T-helper 1 cell treated with Interleukin-12 subunit alpha and Interleukin-12 subunit beta and Interleukin-4 antibody, amounts not matched to agents 30 μg/mL and 1 μg/mL, for 36 hours (primary cell): ENCODE measurements around the gene PPA2.
"Not testable (repeated sequence)": the region's sequence is repeated elsewhere in the genome, so short reads cannot be mapped to it uniquely, and the experiment has no call there.

ENCODE experiments used
- H3K27ac Mint-ChIP-seq: one replicate; pipeline ENCODE4 v1.8.0; 2021; ENCODE audit warnings: mild to moderate bottlenecking, mixed read lengths
- H3K27me3 Mint-ChIP-seq: one replicate; pipeline ENCODE4 v1.8.0; 2021; ENCODE audit warnings: low read depth, mixed read lengths
- H3K36me3 Mint-ChIP-seq: one replicate; pipeline ENCODE4 v1.8.0; 2021; ENCODE audit warnings: low read depth, mixed read lengths
- H3K4me1 Mint-ChIP-seq: one replicate; pipeline ENCODE4 v1.8.0; 2021; ENCODE audit warnings: low read depth, mixed read lengths
- H3K4me3 Mint-ChIP-seq: one replicate; pipeline ENCODE4 v1.8.0; 2021; ENCODE audit warnings: mild to moderate bottlenecking, moderate library complexity, mixed read lengths
- H3K9me3 Mint-ChIP-seq: one replicate; pipeline ENCODE4 v1.8.0; 2021; ENCODE audit warnings: mixed read lengths

Gene PPA2

DNA sequence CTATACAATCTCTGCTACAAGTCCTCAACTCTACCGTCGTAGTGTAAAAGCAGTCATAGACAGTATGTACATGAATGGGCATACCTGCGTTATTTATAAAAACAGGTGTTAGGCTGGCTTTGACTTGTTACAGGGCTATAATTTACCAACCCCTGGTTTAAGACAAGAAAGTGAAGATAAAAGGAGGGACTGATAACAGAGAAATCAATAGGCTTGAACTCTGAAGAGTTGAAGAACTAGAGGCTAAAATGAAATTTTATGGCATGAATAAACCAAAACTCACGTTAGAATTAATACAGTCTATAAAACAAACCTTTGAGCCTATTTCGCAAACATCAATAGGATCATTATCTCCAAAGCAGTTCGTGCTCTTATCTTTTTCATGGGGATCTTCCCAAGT is 36.2 kb downstream of the PPA2 start:
- no peaks in the 10 kb centered on the region for H3K27me3 Mint-ChIP-seq
- no peaks in the 10 kb centered on the region for H3K4me1 Mint-ChIP-seq

DNA sequence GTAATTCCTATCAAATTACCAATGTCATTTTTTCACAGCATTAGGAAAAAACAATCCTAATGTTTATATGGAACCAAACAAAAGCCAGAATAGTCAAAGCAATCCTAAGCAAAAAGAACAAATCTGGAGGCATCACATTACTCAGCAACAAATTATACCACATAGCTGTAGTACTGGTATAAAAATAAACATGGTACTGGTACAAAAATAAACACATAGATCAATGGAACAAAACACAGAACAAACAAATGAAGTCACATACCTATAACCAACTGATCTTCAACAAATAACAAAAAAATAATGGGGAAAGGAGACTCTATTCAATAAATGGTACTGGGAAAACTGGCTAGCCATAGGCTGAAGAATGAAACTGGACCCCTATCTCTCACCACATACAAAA is 37.4 kb downstream of the PPA2 start:
- H3K4me1 Mint-ChIP-seq, result no peaks in the 10 kb centered on the region
- no peak overlapping the region for H3K27ac Mint-ChIP-seq
- peaks cover 58% of the 10 kb centered on the region for H3K36me3 Mint-ChIP-seq
- H3K4me3 Mint-ChIP-seq, result no peak overlapping the region
- peaks cover 26% of the 10 kb centered on the region for H3K9me3 Mint-ChIP-seq
- no peaks in the 10 kb centered on the region for H3K27me3 Mint-ChIP-seq

More for the DNA sequence above, 36.2 kb downstream of the PPA2 start:
- no peak overlapping the region for H3K4me3 Mint-ChIP-seq
- peaks cover 57% of the 10 kb centered on the region for H3K36me3 Mint-ChIP-seq
- H3K9me3 Mint-ChIP-seq, result peaks cover 26% of the 10 kb centered on the region
- H3K27ac Mint-ChIP-seq, result no peak overlapping the region

DNA sequence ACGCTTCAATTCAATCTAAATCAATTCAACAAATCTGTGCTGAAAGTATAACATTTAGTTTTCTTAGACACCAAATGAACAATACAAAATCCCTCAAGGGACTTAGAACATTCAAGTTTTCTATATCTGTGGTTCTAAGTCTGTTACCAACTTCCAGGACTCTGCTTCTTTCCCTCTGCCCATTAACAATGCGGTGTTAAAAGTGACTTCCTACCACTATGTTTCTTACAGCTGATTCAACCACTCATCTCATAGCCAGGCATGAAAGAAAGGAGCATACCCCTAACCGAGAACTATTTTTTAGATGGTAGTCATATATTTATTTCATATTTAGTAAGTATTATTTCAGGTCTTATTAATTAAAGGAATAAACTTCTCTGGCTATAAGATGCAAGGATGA is 38.9 kb downstream of the PPA2 start:
- Mint-ChIP-seq H3K27ac (no peak overlapping the region), H3K4me1 (no peaks in the 10 kb centered on the region), H3K4me3 (no peak overlapping the region), H3K9me3 (peaks cover 26% of the 10 kb centered on the region), H3K27me3 (no peaks in the 10 kb centered on the region), H3K36me3 (peaks cover 57% of the 10 kb centered on the region)

GRCh38 chr4:105433421-105433820 is 40.4 kb downstream of the PPA2 start:
- Mint-ChIP-seq H3K9me3 (peaks cover 26% of the 10 kb centered on the region), H3K36me3 (peaks cover 54% of the 10 kb centered on the region), H3K27ac (no peak overlapping the region)

DNA sequence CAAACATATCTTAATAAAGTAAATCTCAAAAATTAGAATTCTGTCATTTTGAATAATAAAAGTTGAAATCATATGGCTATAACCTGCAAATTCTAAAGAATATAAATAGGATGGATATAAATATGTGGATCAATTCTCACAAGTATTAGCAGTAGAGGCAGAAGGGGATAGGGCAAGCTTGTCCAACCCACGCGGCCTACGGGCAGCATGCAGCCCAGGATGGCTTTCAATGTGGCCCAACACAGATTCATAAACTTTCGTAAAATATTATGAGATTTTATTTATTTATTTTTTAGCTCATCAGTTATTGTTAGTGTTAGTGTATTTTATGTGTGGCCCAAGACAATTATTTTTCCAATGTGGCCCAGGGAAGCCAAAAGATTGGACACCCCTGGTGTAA is 41.4 kb downstream of the PPA2 start:
- Mint-ChIP-seq H3K4me3 (no peak overlapping the region), H3K9me3 (peaks cover 32% of the 10 kb centered on the region), H3K27ac (no peak overlapping the region), H3K36me3 (peaks cover 59% of the 10 kb centered on the region), H3K4me1 (no peaks in the 10 kb centered on the region), H3K27me3 (no peaks in the 10 kb centered on the region)

More at GRCh38 chr4:105433421-105433820, 40.4 kb downstream of the PPA2 start:
- H3K27me3 Mint-ChIP-seq, result no peaks in the 10 kb centered on the region
- H3K4me1 Mint-ChIP-seq, result no peaks in the 10 kb centered on the region
- H3K4me3 Mint-ChIP-seq, result no peak overlapping the region

DNA sequence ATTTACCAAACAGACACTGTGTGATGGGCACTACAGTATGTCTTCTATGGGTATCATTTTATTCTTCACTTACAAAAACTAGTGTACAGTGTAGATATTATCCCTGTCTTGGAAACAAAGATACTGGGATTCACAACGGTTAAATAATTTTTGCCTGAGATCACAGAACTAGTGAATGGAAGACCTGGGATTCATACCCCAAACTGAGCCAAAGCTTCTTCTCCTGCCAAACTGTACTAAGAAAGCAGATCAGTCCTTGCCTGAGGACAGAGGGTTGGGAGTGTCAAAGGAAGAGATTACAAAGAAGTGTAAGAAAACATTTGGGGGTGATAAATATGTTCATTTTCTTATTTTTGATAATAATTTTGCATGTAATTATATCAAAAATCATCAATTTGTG is 43.1 kb downstream of the PPA2 start:
- H3K27ac Mint-ChIP-seq, result no peak overlapping the region
- H3K27me3 Mint-ChIP-seq, result no peaks in the 10 kb centered on the region
- H3K4me3 Mint-ChIP-seq, result no peak overlapping the region

GRCh38 chr4:105426187-105426897 is 47.5 kb downstream of the PPA2 start:
- H3K27ac Mint-ChIP-seq, result no peak overlapping the region
- H3K9me3 Mint-ChIP-seq, result peaks cover 24% of the 10 kb centered on the region
- no peak overlapping the region for H3K4me3 Mint-ChIP-seq

More for the DNA sequence above, 43.1 kb downstream of the PPA2 start:
- Mint-ChIP-seq H3K4me1 (peaks cover 1% of the 10 kb centered on the region), H3K36me3 (peaks cover 57% of the 10 kb centered on the region), H3K9me3 (peaks cover 24% of the 10 kb centered on the region)

GRCh38 chr4:105422207-105422920 is 51.5 kb downstream of the PPA2 start:
- H3K27ac Mint-ChIP-seq, result no peak overlapping the region
- H3K4me1 Mint-ChIP-seq, result peaks cover 7% of the 10 kb centered on the region
- H3K4me3 Mint-ChIP-seq, result no peak overlapping the region
- H3K36me3 Mint-ChIP-seq, result peaks cover 41% of the 10 kb centered on the region
- no peaks in the 10 kb centered on the region for H3K27me3 Mint-ChIP-seq
- peaks cover 17% of the 10 kb centered on the region for H3K9me3 Mint-ChIP-seq

More at GRCh38 chr4:105426187-105426897, 47.5 kb downstream of the PPA2 start:
- peaks cover 54% of the 10 kb centered on the region for H3K36me3 Mint-ChIP-seq
- H3K4me1 Mint-ChIP-seq, result peaks cover 4% of the 10 kb centered on the region
- no peaks in the 10 kb centered on the region for H3K27me3 Mint-ChIP-seq

DNA sequence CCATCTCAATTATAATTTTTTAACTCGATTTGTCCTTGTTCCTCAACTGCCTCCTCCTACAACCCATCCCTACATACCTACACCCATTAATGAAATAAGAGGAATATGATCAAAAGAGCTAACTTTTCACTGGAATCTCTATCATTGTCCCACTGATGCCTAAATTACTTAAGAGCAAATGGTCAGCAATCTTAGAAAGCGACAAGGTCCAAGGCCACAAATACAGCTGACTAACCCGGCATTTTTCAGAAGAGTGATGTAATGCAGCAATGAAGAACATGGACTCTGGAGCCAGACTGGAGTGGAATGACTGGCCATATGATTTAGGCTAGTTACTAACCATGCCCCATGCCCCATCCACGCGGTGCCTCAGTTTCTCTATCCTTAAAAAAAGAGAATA is 56.2 kb downstream of the PPA2 start:
- Mint-ChIP-seq H3K36me3 (peaks cover 8% of the 10 kb centered on the region), H3K4me3 (no peak overlapping the region), H3K9me3 (peaks cover under 1% of the 10 kb centered on the region), H3K27ac (no peak overlapping the region), H3K27me3 (no peaks in the 10 kb centered on the region), H3K4me1 (peaks cover 3% of the 10 kb centered on the region)

DNA sequence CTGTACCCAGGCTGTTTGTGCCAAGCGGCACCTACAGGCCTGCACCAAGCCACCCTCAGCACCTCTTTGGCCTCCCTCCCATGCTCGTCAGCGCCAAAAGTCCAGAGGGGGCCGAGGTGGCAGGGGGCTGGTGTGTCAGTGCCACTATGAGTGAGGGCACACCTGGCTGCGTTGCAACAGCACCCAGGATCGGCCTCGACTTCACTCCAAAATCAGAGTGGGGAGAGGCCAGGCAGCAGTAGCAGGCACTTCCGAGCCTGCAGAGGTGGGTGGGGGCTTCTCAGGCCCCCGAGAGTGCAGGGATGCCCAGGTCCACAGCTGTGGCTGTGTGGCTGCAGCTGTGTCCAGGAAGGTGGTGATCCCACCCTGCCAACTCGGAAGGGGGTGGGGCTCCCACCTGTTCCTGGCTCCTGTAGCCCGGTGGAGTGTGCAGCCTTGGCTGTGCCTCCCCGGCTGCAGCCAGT is 58.5 kb downstream of the PPA2 start:
- Mint-ChIP-seq H3K27me3 (no peaks in the 10 kb centered on the region), H3K27ac (no peak overlapping the region), H3K36me3 (peaks cover 25% of the 10 kb centered on the region), H3K4me1 (no peaks in the 10 kb centered on the region), H3K9me3 (peaks cover 14% of the 10 kb centered on the region), H3K4me3 (no peak overlapping the region)

- peaks cover 32% of the 10 kb centered on the region for H3K36me3 Mint-ChIP-seq
- H3K27ac Mint-ChIP-seq, result no peak overlapping the region
- H3K9me3 Mint-ChIP-seq, result peaks cover 14% of the 10 kb centered on the region
- no peak overlapping the region for H3K4me3 Mint-ChIP-seq
- no peaks in the 10 kb centered on the region for H3K4me1 Mint-ChIP-seq
- H3K27me3 Mint-ChIP-seq, result no peaks in the 10 kb centered on the region
These were observed 59.5 kb downstream of the PPA2 start for GRCh38 chr4:105414316-105414715.

DNA sequence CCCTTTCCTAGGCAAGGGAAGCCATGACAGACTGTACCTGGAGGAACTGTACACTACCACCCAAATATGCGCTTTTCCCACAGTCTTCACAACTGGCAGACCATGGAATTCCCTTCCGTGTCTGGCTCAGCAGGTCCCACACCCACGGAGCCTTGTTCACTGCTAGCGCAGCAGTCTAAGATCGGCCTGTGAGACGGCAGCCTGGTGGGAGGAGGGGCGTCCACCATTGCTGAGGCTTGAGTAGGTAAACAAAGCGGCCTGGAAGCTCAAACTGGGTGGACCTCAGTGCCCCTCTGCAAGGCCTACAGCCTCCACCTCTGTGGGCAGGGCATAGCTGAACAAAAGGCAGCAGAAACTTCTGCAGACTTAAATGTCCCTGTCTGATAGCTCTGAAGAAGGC is 64.7 kb downstream of the PPA2 start:
- not testable (repeated sequence) for H3K27ac Mint-ChIP-seq, H3K4me1 Mint-ChIP-seq, H3K4me3 Mint-ChIP-seq, H3K27me3 Mint-ChIP-seq
- peaks cover 34% of the 10 kb centered on the region for H3K9me3 Mint-ChIP-seq
- H3K36me3 Mint-ChIP-seq, result peaks cover 58% of the 10 kb centered on the region

GRCh38 chr4:105400901-105401677 is 72.8 kb downstream of the PPA2 start:
- no peak overlapping the region for H3K27ac Mint-ChIP-seq
- peaks cover 2% of the 10 kb centered on the region for H3K4me1 Mint-ChIP-seq
- H3K9me3 Mint-ChIP-seq, result peaks cover 7% of the 10 kb centered on the region
- no peak overlapping the region for H3K4me3 Mint-ChIP-seq
- H3K36me3 Mint-ChIP-seq, result peaks cover 25% of the 10 kb centered on the region
- H3K27me3 Mint-ChIP-seq, result no peaks in the 10 kb centered on the region

DNA sequence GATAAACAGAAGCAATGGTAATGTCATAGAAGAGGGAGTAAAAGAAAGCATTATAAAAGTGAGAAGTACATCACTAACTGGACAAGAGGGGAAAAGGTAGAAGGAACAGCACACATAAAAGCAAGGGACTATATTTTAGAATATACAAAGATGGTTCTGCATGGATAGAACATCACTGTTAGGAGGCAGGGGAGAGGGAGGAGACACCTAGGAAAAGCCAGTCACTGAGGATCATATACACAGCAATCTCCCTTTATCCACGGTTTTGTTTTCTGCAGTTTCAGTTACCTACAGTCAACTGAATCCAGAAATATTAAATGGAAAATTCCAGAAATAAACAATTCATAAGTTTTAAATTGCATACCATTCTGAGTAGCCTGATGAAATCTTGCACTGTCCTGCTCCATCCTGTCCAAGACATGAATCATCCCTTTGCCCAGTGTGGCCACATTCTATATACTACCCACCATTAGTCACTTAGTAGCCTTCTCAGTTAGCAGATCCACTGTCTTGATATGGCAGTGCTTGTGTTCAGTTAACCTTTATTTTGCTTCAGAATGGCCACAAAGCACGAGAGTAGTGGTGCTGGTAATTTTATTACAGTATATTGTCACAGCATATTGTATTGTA is 74.2 kb downstream of the PPA2 start:
- H3K9me3 Mint-ChIP-seq, result no peaks in the 10 kb centered on the region
- peaks cover 2% of the 10 kb centered on the region for H3K4me1 Mint-ChIP-seq
- no peak overlapping the region for H3K27ac Mint-ChIP-seq
- peaks cover 22% of the 10 kb centered on the region for H3K36me3 Mint-ChIP-seq
- H3K4me3 Mint-ChIP-seq, result no peak overlapping the region
- H3K27me3 Mint-ChIP-seq, result no peaks in the 10 kb centered on the region
